AG04450 (cell line): ENCODE data around the gene CHAT. TPM values are rescaled to one million over a fixed set of nuclear protein-coding genes. Genes with fewer than 3 reads are reported as not detected.

Experiments used
- CTCF ChIA-PET: fragments of 300-600, 350-600 bp; formaldehyde crosslinking; extraction: SDS; loops from one replicate; lab custom pipeline; 2022; ENCODE audit warnings: antibody characterized with exemption, inconsistent platforms; lab: Charles Lee
- POLR2A ChIA-PET: fragments of 350-600 bp; formaldehyde crosslinking; extraction: SDS; loops from one replicate; lab custom pipeline; 2021; ENCODE audit warnings: antibody characterized with exemption, inconsistent platforms; lab: Yijun Ruan, JAX
- DNase-seq: peaks from one replicate; pipeline ENCODE4 v3.0.0-alpha.2; 2011; ENCODE audit warnings: low read depth, low spot score
- H3K27ac ChIP-seq: one replicate; pipeline ENCODE4 v1.5.1; 2012; ENCODE audit warnings: low read depth, low read length, control low read depth
- H3K27me3 ChIP-seq: one replicate; pipeline ENCODE4 v1.6.0; 2012; ENCODE audit warnings: low read length; ENCODE audit not compliant: control insufficient read depth, insufficient read depth
- H3K4me3 ChIP-seq: 2 replicates; pipeline ENCODE4 v1.5.1; 2011; ENCODE audit warnings: mild to moderate bottlenecking, low read depth, low read length, control low read depth
- H3K9me3 ChIP-seq: 2 replicates; pipeline ENCODE4 v1.5.1; 2012; ENCODE audit warnings: low read length; ENCODE audit not compliant: control insufficient read depth, insufficient read depth
- CTCF ChIP-seq: IDR thresholded peaks from 2 replicates; pipeline ENCODE4 v1.5.1; 2011; ENCODE audit warnings: low read depth, low read length, control low read depth, inconsistent platforms
- polyA plus RNA-seq: library from polyadenylated mRNA; depleted of rRNA; stranded (reverse); fragments of >200 nt; gene quantifications from 2 replicates; pipeline ENCODE4 v1.2.3, GENCODE V29; 2011; rRNA removed

The CHAT gene
- polyA plus RNA-seq, 1 experiment, result not detected

GRCh38 chr10:49709934-49710333 lies 96.1 kb downstream of the CHAT start:
- no peak for DNase-seq
- ChIA-PET POLR2A (no interaction called here), CTCF (interaction anchor here (0.8 kb wide), 1 partner anchor 116 kb away, joined by 3 read pairs; no protein-coding TSS in a partner anchor)
- TF ChIP-seq CTCF, result no peak
- H3K27ac ChIP-seq, result no peak overlapping the region
- H3K9me3 ChIP-seq, result no peaks in the 10 kb centered on the region
- peaks cover 4% of the 10 kb centered on the region for H3K27me3 ChIP-seq
- H3K4me3 ChIP-seq, result no peak overlapping the region

GRCh38 chr10:49710966-49711365 lies 97.1 kb downstream of the CHAT start:
- DNase-seq, result no peak
- POLR2A ChIA-PET, result no interaction called here

GRCh38 chr10:49711481-49711880 lies 97.6 kb downstream of the CHAT start:
- no peak for TF ChIP-seq CTCF
- ChIA-PET CTCF (no interaction called here), POLR2A (no interaction called here)
- no peak for DNase-seq
- H3K4me3 ChIP-seq, result no peak overlapping the region
- no peaks in the 10 kb centered on the region for H3K9me3 ChIP-seq
- H3K27ac ChIP-seq, result no peak overlapping the region
- H3K27me3 ChIP-seq, result peaks cover 4% of the 10 kb centered on the region

More at GRCh38 chr10:49710966-49711365, 97.1 kb downstream of the CHAT start:
- TF ChIP-seq CTCF, result no peak
- Histone ChIP-seq H3K4me3 (no peak overlapping the region), H3K27ac (no peak overlapping the region), H3K9me3 (no peaks in the 10 kb centered on the region), H3K27me3 (peaks cover 4% of the 10 kb centered on the region)
- CTCF ChIA-PET, result no interaction called here

- Histone ChIP-seq H3K27me3 (peaks cover 3% of the 10 kb centered on the region), H3K27ac (no peak overlapping the region), H3K4me3 (no peak overlapping the region), H3K9me3 (no peaks in the 10 kb centered on the region)
- TF ChIP-seq CTCF, result no peak
- ChIA-PET POLR2A (no interaction called here), CTCF (no interaction called here)
- DNase-seq, result no peak
These were observed 99.4 kb downstream of the CHAT start for GRCh38 chr10:49713266-49713665.

Other genes with a start within 250 kb of the CHAT start
- not detected in 2 replicates for gene DRGX, start 217.9 kb upstream of the CHAT start, polyA plus RNA-seq
- gene ERCC6, start 74.9 kb upstream of the CHAT start, polyA plus RNA-seq, result 9.5 and 9.8 TPM in 2 replicates
- not detected in 2 replicates for gene SLC18A3, start 3.7 kb upstream of the CHAT start, polyA plus RNA-seq
- not detected in 2 replicates for gene C10orf53, start 65.6 kb downstream of the CHAT start, polyA plus RNA-seq
- 0.19 and 0.20 TPM in 2 replicates for gene OGDHL, start 148.3 kb downstream of the CHAT start, polyA plus RNA-seq